PFSK-1 (cell line): ENCODE results near the gene NEU1.

Experiments used
- POLR2AphosphoS5 ChIP-seq: IDR thresholded peaks from 2 replicates; pipeline ENCODE4 v1.6.1; 2012; ENCODE audit warnings: low read depth, mild to moderate bottlenecking, control low read depth, low read length, moderate library complexity
- TAF1 ChIP-seq: IDR thresholded peaks from 2 replicates; pipeline ENCODE4 v1.6.1; 2012; ENCODE audit warnings: low read length, control low read depth, borderline replicate concordance; ENCODE audit not compliant: insufficient read depth

DNA sequence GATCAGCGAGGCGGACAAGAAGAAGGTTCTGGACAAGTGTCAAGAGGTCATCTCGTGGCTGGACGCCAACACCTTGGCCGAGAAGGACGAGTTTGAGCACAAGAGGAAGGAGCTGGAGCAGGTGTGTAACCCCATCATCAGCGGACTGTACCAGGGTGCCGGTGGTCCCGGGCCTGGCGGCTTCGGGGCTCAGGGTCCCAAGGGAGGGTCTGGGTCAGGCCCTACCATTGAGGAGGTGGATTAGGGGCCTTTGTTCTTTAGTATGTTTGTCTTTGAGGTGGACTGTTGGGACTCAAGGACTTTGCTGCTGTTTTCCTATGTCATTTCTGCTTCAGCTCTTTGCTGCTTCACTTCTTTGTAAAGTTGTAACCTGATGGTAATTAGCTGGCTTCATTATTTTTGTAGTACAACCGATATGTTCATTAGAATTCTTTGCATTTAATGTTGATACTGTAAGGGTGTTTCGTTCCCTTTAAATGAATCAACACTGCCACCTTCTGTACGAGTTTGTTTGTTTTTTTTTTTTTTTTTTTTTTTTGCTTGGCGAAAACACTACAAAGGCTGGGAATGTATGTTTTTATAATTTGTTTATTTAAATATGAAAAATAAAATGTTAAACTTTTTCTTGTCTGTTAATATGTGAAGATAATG is 32.9 kb downstream of the NEU1 start:
- TF ChIP-seq POLR2AphosphoS5, result no peak
- no peak for TF ChIP-seq TAF1
